Measurements from ENCODE around the gene SLC35F1. TPM values are rescaled to one million over a fixed set of nuclear protein-coding genes. Genes with fewer than 3 reads are reported as not detected.
"Not testable (repeated sequence)": the region's sequence is repeated elsewhere in the genome, so short reads cannot be mapped to it uniquely, and the experiment has no call there.

The SLC35F1 gene
- polyA plus RNA-seq, 1 donor (not counting 4 experiments of a cell fraction or from before 2014, with no cell fraction given), result not detected

DNA sequence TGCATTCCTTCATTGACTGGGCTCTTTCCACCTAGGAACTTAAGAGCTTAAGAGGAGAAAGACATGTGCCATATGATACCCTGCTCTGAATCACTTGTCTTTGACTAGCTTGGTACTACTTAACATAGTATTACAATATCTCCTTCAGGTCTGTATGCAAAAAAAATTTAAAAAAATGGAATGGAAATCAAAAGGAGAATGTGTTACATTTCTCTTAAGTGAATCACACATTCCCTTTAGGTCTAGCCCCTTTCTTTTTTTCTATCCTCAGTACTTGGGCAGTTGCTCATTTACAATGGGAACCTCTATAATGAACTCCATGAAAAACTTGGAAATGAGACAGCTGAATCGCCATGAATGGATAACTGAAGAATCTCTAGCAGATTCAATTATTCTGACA lies 53.8 kb downstream of the SLC35F1 start:
- Histone ChIP-seq H3K4me2 (ENCODE audit: control insufficient read depth, extremely low read depth, insufficient read depth, low read depth, low read length) (no peak overlapping the region), H4K20me1 (ENCODE audit: control insufficient read depth, extremely low read depth, insufficient read depth, low read length) (no peaks in the 10 kb centered on the region), H3K4me1 (ENCODE audit: control insufficient read depth, extremely low read depth, insufficient read depth, low read length) (no peaks in the 10 kb centered on the region), H3K27ac (ENCODE audit: control insufficient read depth, insufficient read depth, low read length) (no peak overlapping the region), H3K9ac (ENCODE audit: control insufficient read depth, extremely low read depth, insufficient read depth, low read length) (no peak overlapping the region), H3K9me1 (ENCODE audit: control insufficient read depth, extremely low read depth, insufficient read depth, low read length) (no peaks in the 10 kb centered on the region), H3K36me3 (ENCODE audit: control insufficient read depth in 2 of 2, extremely low read depth in 1 of 2, insufficient read depth in 2 of 2, low read length in 2 of 2) (no peaks in the 10 kb centered on the region), H3K79me2 (ENCODE audit: control insufficient read depth, insufficient read depth, low read length) (no peaks in the 10 kb centered on the region), H3K9me3 (ENCODE audit: control insufficient read depth, low read depth, low read length) (no peaks in the 10 kb centered on the region), H3K27me3 (ENCODE audit: control insufficient read depth, extremely low read depth, insufficient read depth, low read length) (no peaks in the 10 kb centered on the region), H2AFZ (ENCODE audit: control insufficient read depth, low read length) (no peak overlapping the region), H3K4me3 (ENCODE audit: control insufficient read depth in 2 of 3, extremely low read depth in 1 of 3, insufficient read depth in 2 of 3, low read depth in 1 of 3, low read length in 3 of 3) (no peak overlapping the region)
- DNase-seq (ENCODE audit: low read depth, low spot score), result no peak
- no peak for TF ChIP-seq EZH2 (IDR thresholded peaks at IDR 0.05; ENCODE audit: low read length)
- TF ChIP-seq, protein P1, sequence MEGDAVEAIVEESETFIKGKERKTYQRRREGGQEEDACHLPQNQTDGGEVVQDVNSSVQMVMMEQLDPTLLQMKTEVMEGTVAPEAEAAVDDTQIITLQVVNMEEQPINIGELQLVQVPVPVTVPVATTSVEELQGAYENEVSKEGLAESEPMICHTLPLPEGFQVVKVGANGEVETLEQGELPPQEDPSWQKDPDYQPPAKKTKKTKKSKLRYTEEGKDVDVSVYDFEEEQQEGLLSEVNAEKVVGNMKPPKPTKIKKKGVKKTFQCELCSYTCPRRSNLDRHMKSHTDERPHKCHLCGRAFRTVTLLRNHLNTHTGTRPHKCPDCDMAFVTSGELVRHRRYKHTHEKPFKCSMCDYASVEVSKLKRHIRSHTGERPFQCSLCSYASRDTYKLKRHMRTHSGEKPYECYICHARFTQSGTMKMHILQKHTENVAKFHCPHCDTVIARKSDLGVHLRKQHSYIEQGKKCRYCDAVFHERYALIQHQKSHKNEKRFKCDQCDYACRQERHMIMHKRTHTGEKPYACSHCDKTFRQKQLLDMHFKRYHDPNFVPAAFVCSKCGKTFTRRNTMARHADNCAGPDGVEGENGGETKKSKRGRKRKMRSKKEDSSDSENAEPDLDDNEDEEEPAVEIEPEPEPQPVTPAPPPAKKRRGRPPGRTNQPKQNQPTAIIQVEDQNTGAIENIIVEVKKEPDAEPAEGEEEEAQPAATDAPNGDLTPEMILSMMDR (optimal IDR thresholded peaks at IDR 0.05 in 1 of 3, IDR thresholded peaks at IDR 0.05 in 1 of 3, conservative IDR thresholded peaks at IDR 0.05 in 1 of 3; ENCODE audit: extremely low read depth in 1 of 3, insufficient read depth in 2 of 3, low read length in 3 of 3), result no peak
- dilution Hi-C loops (cut with MboI; ENCODE audit: extremely low pct_ligation_motif_present, low sequenced_read_pairs), result no loop called here
- no peak for FAIRE-seq

DNA sequence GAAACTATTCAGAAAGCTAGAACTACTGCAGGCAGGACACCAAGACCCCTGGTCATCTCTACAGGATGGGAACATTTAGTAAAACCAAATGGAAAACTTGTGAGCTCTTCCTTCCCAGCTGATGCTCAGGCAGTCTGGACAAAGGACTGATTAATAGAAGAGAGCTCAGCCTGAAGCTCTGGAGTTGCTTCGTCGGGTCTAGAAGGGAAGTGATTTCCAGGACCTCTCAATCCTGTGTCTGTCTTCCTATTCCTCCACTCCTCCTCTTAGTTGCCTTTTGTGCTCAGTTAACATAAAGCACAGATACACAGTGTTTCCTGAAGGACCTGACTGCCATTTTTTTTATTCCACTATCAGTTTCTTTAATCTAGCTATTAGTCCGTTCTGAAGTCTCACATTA lies 54.2 kb downstream of the SLC35F1 start:
- Histone ChIP-seq H3K4me2 (ENCODE audit: control insufficient read depth, extremely low read depth, insufficient read depth, low read depth, low read length) (no peak overlapping the region), H3K27ac (ENCODE audit: control insufficient read depth, insufficient read depth, low read length) (no peak overlapping the region), H3K9me1 (ENCODE audit: control insufficient read depth, extremely low read depth, insufficient read depth, low read length) (no peaks in the 10 kb centered on the region), H3K27me3 (ENCODE audit: control insufficient read depth, extremely low read depth, insufficient read depth, low read length) (no peaks in the 10 kb centered on the region), H3K9ac (ENCODE audit: control insufficient read depth, extremely low read depth, insufficient read depth, low read length) (no peak overlapping the region), H3K79me2 (ENCODE audit: control insufficient read depth, insufficient read depth, low read length) (no peaks in the 10 kb centered on the region), H2AFZ (ENCODE audit: control insufficient read depth, low read length) (no peak overlapping the region), H3K36me3 (ENCODE audit: control insufficient read depth in 2 of 2, extremely low read depth in 1 of 2, insufficient read depth in 2 of 2, low read length in 2 of 2) (no peaks in the 10 kb centered on the region), H4K20me1 (ENCODE audit: control insufficient read depth, extremely low read depth, insufficient read depth, low read length) (no peaks in the 10 kb centered on the region), H3K4me3 (ENCODE audit: control insufficient read depth in 2 of 3, extremely low read depth in 1 of 3, insufficient read depth in 2 of 3, low read depth in 1 of 3, low read length in 3 of 3) (no peak overlapping the region), H3K9me3 (ENCODE audit: control insufficient read depth, low read depth, low read length) (no peaks in the 10 kb centered on the region), H3K4me1 (ENCODE audit: control insufficient read depth, extremely low read depth, insufficient read depth, low read length) (no peaks in the 10 kb centered on the region)
- no peak for DNase-seq (ENCODE audit: low read depth, low spot score)
- FAIRE-seq, result no peak
- TF ChIP-seq, protein P1 (optimal IDR thresholded peaks at IDR 0.05 in 1 of 3, IDR thresholded peaks at IDR 0.05 in 1 of 3, conservative IDR thresholded peaks at IDR 0.05 in 1 of 3; ENCODE audit: extremely low read depth in 1 of 3, insufficient read depth in 2 of 3, low read length in 3 of 3), result no peak
- TF ChIP-seq EZH2 (IDR thresholded peaks at IDR 0.05; ENCODE audit: low read length), result no peak
- dilution Hi-C loops (cut with MboI; ENCODE audit: extremely low pct_ligation_motif_present, low sequenced_read_pairs), result no loop called here

- H3K4me3 ChIP-seq (ENCODE audit: control insufficient read depth in 2 of 3, extremely low read depth in 1 of 3, insufficient read depth in 2 of 3, low read depth in 1 of 3, low read length in 3 of 3); H3K4me2 ChIP-seq (ENCODE audit: control insufficient read depth, extremely low read depth, insufficient read depth, low read depth, low read length); H3K4me1 ChIP-seq (ENCODE audit: control insufficient read depth, extremely low read depth, insufficient read depth, low read length); H3K9me1 ChIP-seq (ENCODE audit: control insufficient read depth, extremely low read depth, insufficient read depth, low read length); H4K20me1 ChIP-seq (ENCODE audit: control insufficient read depth, extremely low read depth, insufficient read depth, low read length); H3K9ac ChIP-seq (ENCODE audit: control insufficient read depth, extremely low read depth, insufficient read depth, low read length); dilution Hi-C loops (cut with MboI; ENCODE audit: extremely low pct_ligation_motif_present, low sequenced_read_pairs); H3K79me2 ChIP-seq (ENCODE audit: control insufficient read depth, insufficient read depth, low read length); H3K36me3 ChIP-seq (ENCODE audit: control insufficient read depth in 2 of 2, extremely low read depth in 1 of 2, insufficient read depth in 2 of 2, low read length in 2 of 2); H2AFZ ChIP-seq (ENCODE audit: control insufficient read depth, low read length); H3K27ac ChIP-seq (ENCODE audit: control insufficient read depth, insufficient read depth, low read length); H3K9me3 ChIP-seq (ENCODE audit: control insufficient read depth, low read depth, low read length); H3K27me3 ChIP-seq (ENCODE audit: control insufficient read depth, extremely low read depth, insufficient read depth, low read length); FAIRE-seq; DNase-seq (ENCODE audit: low read depth, low spot score): not testable (repeated sequence)
Measured at GRCh38 chr6:117965763-117966162, 58.7 kb downstream of the SLC35F1 start.
